K562 (cell line): Measurements from ENCODE around the gene LRP2BP.

ENCODE experiments used
- FOS ChIP-seq: IDR thresholded peaks from 3 replicates; pipeline ENCODE4 v1.6.1; 2011; ENCODE audit not compliant: insufficient read length; ENCODE audit errors: extremely low read depth
- JUND ChIP-seq, 2 experiments: IDR thresholded peaks; 2 replicates in 1 of 2; 3 replicates in 1 of 2; pipeline ENCODE4 v1.6.1; 2011; ENCODE audit warnings: borderline replicate concordance in 2 of 2, low read depth in 2 of 2, low read length in 2 of 2, improper control_type of control experiment in 1 of 2, missing biosample characterization in 1 of 2, missing genetic modification characterization in 1 of 2, missing genetic modification reagents in 1 of 2
- KLF16 ChIP-seq: IDR thresholded peaks from 2 replicates; pipeline ENCODE4 v1.6.1; 2016; ENCODE audit warnings: antibody characterized with exemption
- KLF6 ChIP-seq: fragments of 250-450 bp; sonication (Bioruptor Pico); IDR thresholded peaks from 2 replicates; pipeline ENCODE4 v1.4.0; 2020; ENCODE audit warnings: mild to moderate bottlenecking, moderate library complexity, borderline replicate concordance
- PCBP1 ChIP-seq: fragments of 200-400 bp; formaldehyde crosslinking; IDR thresholded peaks from 2 replicates; pipeline ENCODE4 v1.6.1; 2018; ENCODE audit warnings: mild to moderate bottlenecking, low read depth, low read length; ENCODE audit not compliant: poor library complexity, severe bottlenecking
- POLR2A ChIP-seq: fragments of 450-650 bp; conservative IDR thresholded peaks from 2 replicates; pipeline ENCODE4 v1.6.1; 2016
- SP1 ChIP-seq: sonication (generic); formaldehyde crosslinking; IDR thresholded peaks from 2 replicates; pipeline ENCODE4 v1.8.1; 2022; ENCODE audit warnings: mild to moderate bottlenecking, missing genetic modification reagents
- SRSF9 ChIP-seq: fragments of 200-400 bp; formaldehyde crosslinking; IDR thresholded peaks from 2 replicates; pipeline ENCODE4 v1.6.1; 2017; ENCODE audit warnings: low read depth, low read length, borderline replicate concordance
- TF ChIP-seq, protein P1 (sequence below), 3 experiments: IDR thresholded peaks in 2 of 3; conservative IDR thresholded peaks in 1 of 3; 2 replicates each; pipeline ENCODE4 v1.5.1; 2011 to 2012; ENCODE audit warnings: low read length in 3 of 3, mild to moderate bottlenecking in 3 of 3, control low read depth in 2 of 3, improper control_type of control experiment in 1 of 3, inconsistent platforms in 1 of 3, low read depth in 1 of 3, mixed read lengths in 1 of 3, moderate library complexity in 1 of 3; ENCODE audit not compliant: insufficient read depth in 2 of 3

DNA sequence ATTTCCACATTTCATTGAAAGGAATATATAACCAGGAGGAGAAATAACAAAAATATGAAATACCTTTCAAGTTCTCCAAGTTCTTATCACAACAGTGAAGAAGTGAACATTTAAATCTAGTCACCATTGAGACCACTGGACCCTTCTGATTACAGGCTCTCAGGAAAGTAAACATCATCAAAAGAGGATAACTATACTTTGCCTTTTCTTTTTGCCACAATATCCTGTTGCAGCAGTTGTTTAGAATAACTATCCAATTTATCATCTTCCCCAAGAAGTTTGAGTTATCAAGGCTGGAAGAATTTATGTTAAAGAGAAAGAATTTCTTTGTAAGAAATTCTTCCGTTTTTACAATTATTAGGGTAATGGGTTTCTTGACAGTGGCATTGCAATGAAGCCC is 3.6 kb downstream of the LRP2BP start:
- no peak for TF ChIP-seq FOS
- no peak for TF ChIP-seq KLF6 (CRISPR knock-in tag)
- TF ChIP-seq, protein P1, sequence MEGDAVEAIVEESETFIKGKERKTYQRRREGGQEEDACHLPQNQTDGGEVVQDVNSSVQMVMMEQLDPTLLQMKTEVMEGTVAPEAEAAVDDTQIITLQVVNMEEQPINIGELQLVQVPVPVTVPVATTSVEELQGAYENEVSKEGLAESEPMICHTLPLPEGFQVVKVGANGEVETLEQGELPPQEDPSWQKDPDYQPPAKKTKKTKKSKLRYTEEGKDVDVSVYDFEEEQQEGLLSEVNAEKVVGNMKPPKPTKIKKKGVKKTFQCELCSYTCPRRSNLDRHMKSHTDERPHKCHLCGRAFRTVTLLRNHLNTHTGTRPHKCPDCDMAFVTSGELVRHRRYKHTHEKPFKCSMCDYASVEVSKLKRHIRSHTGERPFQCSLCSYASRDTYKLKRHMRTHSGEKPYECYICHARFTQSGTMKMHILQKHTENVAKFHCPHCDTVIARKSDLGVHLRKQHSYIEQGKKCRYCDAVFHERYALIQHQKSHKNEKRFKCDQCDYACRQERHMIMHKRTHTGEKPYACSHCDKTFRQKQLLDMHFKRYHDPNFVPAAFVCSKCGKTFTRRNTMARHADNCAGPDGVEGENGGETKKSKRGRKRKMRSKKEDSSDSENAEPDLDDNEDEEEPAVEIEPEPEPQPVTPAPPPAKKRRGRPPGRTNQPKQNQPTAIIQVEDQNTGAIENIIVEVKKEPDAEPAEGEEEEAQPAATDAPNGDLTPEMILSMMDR (IDR thresholded peaks at IDR 0.05 in 2 of 3, conservative IDR thresholded peaks at IDR 0.05 in 1 of 3; ENCODE audit: insufficient read depth in 2 of 3, low read depth in 1 of 3, low read length in 3 of 3) = no peak
- no peak for TF ChIP-seq POLR2A
- no peak for TF ChIP-seq SRSF9
- TF ChIP-seq JUND (IDR thresholded peaks at IDR 0.05; ENCODE audit: borderline replicate concordance, low read depth, low read length) = no peak
- no peak for TF ChIP-seq JUND (tag; IDR thresholded peaks at IDR 0.05; ENCODE audit: borderline replicate concordance, low read depth, low read length)
- no peak for TF ChIP-seq PCBP1
- no peak for TF ChIP-seq KLF16
- TF ChIP-seq SP1 (CRISPR knock-in tag) = no peak
